DND-41 (cell line): ENCODE results near the gene FGFBP1.

Experiments used
- ATAC-seq: fragments of 200-7000 bp; cut with Tn5 transposase; 3 replicates; pipeline ENCODE4 v1.9.1; 2021; ENCODE audit warnings: low read depth; ENCODE audit not compliant: insufficient read depth
- DNase-seq: peaks from one replicate; pipeline ENCODE4 v3.0.0-alpha.2; 2020
- H2AFZ ChIP-seq: 2 replicates; pipeline ENCODE4 v1.6.0; 2012; ENCODE audit warnings: low read depth, low read length
- H3K27ac ChIP-seq: 2 replicates; pipeline ENCODE4 v1.5.1; 2012; ENCODE audit warnings: low read length, inconsistent platforms
- H3K27me3 ChIP-seq: fragments of 200-600 bp; sonication (generic); 2 replicates; pipeline ENCODE4 v1.6.0; 2012; ENCODE audit warnings: low read length, mild to moderate bottlenecking, inconsistent platforms; ENCODE audit not compliant: insufficient read depth, poor library complexity
- H3K36me3 ChIP-seq: 2 replicates; pipeline ENCODE4 v1.5.1; 2012; ENCODE audit warnings: low read length, inconsistent platforms; ENCODE audit not compliant: insufficient read depth
- H3K4me1 ChIP-seq: 2 replicates; pipeline ENCODE4 v1.5.1; 2012; ENCODE audit warnings: mild to moderate bottlenecking, low read length; ENCODE audit not compliant: insufficient read depth
- H3K4me2 ChIP-seq: 2 replicates; pipeline ENCODE4 v1.6.0; 2012; ENCODE audit warnings: mild to moderate bottlenecking, moderate library complexity, low read length, inconsistent platforms; ENCODE audit not compliant: insufficient read depth
- H3K4me3 ChIP-seq, 2 experiments: fragments of 200-600 bp in 1 of 2; shearing (Covaris generic) in 1 of 2; 2 replicates each; pipeline ENCODE4 v1.5.1; 2012 to 2016; ENCODE audit warnings: inconsistent platforms in 2 of 2, low read length in 2 of 2, mild to moderate bottlenecking in 2 of 2, low read depth in 1 of 2, moderate library complexity in 1 of 2
- H3K79me2 ChIP-seq: 2 replicates; pipeline ENCODE4 v1.6.0; 2012; ENCODE audit warnings: low read length, inconsistent platforms; ENCODE audit not compliant: insufficient read depth
- H3K9ac ChIP-seq: 2 replicates; pipeline ENCODE4 v1.6.0; 2012; ENCODE audit warnings: low read depth, mild to moderate bottlenecking, inconsistent platforms, low read length, moderate library complexity
- H3K9me3 ChIP-seq: 2 replicates; pipeline ENCODE4 v1.5.1; 2012; ENCODE audit warnings: low read length, moderate library complexity, mild to moderate bottlenecking, inconsistent platforms; ENCODE audit not compliant: insufficient read depth, severe bottlenecking
- H4K20me1 ChIP-seq: 2 replicates; pipeline ENCODE4 v1.6.0; 2012; ENCODE audit warnings: low read length; ENCODE audit not compliant: insufficient read depth
- CTCF ChIP-seq: IDR thresholded peaks from 2 replicates; pipeline ENCODE4 v1.5.1; 2012; ENCODE audit warnings: borderline replicate concordance, low read length, moderate library complexity, mild to moderate bottlenecking; ENCODE audit not compliant: poor library complexity, severe bottlenecking; ENCODE audit errors: extremely low read depth
- EZH2 ChIP-seq: IDR thresholded peaks from 3 replicates; pipeline ENCODE4 v1.6.1; 2012; ENCODE audit warnings: borderline replicate concordance, low read depth, mild to moderate bottlenecking, moderate library complexity, low read length, inconsistent platforms; ENCODE audit not compliant: severe bottlenecking

The FGFBP1 gene

GRCh38 chr4:15953625-15954024 is 15.1 kb upstream of the FGFBP1 start:
- no peak overlapping the region for H3K4me2 ChIP-seq
- H3K36me3 ChIP-seq = no peaks in the 10 kb centered on the region
- H3K9me3 ChIP-seq = peaks cover 4% of the 10 kb centered on the region
- no peaks in the 10 kb centered on the region for H3K4me1 ChIP-seq
- DNase-seq (no peak), ATAC-seq (no peak)
- H4K20me1 ChIP-seq = no peaks in the 10 kb centered on the region
- no peak overlapping the region for H2AFZ ChIP-seq
- no peaks in the 10 kb centered on the region for H3K27me3 ChIP-seq
- TF ChIP-seq CTCF (no peak), EZH2 (no peak)
- H3K79me2 ChIP-seq = no peaks in the 10 kb centered on the region
- no peak overlapping the region for H3K4me3 ChIP-seq
- H3K9ac ChIP-seq = no peak overlapping the region
- H3K27ac ChIP-seq = no peak overlapping the region

GRCh38 chr4:15951781-15952180 is 13.2 kb upstream of the FGFBP1 start:
- no peak for ATAC-seq
- no peak overlapping the region for H2AFZ ChIP-seq

DNA sequence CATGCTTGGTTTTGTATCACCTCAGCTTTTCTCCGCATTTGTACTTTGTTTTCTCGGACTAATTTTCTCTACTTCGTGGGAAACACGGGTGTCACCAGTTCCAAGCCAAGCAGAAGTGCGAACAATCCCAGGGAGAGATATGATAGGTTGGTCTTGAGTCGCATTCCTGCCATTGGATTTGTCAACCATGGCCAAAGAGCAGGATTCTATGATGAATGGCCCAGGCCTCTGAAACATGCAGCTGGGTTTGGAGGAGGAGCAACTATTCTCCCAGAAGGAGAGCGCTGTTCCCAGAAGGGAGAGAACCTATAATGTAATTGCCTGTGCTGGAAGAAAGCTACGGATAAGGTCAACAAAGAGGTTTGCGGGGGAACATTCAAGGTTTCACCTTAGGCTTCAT is 10.3 kb upstream of the FGFBP1 start:
- DNase-seq = no peak
- H3K27me3 ChIP-seq = no peaks in the 10 kb centered on the region
- no peak overlapping the region for H3K4me2 ChIP-seq
- H3K79me2 ChIP-seq = no peaks in the 10 kb centered on the region
- no peak overlapping the region for H3K9ac ChIP-seq
- no peak for ATAC-seq
- H3K9me3 ChIP-seq = no peaks in the 10 kb centered on the region
- TF ChIP-seq CTCF (no peak), EZH2 (no peak)
- H3K4me1 ChIP-seq = no peaks in the 10 kb centered on the region
- H3K36me3 ChIP-seq = no peaks in the 10 kb centered on the region
- no peak overlapping the region for H3K27ac ChIP-seq
- no peaks in the 10 kb centered on the region for H4K20me1 ChIP-seq
- no peak overlapping the region for H3K4me3 ChIP-seq
- H2AFZ ChIP-seq = no peak overlapping the region

More at GRCh38 chr4:15951781-15952180, 13.2 kb upstream of the FGFBP1 start:
- Histone ChIP-seq H4K20me1 (no peaks in the 10 kb centered on the region), H3K9me3 (peaks cover 4% of the 10 kb centered on the region), H3K27me3 (no peaks in the 10 kb centered on the region), H3K27ac (no peak overlapping the region), H3K36me3 (no peaks in the 10 kb centered on the region), H3K4me2 (no peak overlapping the region), H3K4me1 (no peaks in the 10 kb centered on the region), H3K4me3 (no peak overlapping the region), H3K9ac (no peak overlapping the region), H3K79me2 (no peaks in the 10 kb centered on the region)
- TF ChIP-seq CTCF (no peak), EZH2 (no peak)
- DNase-seq = no peak

GRCh38 chr4:15947684-15948083 is 9.1 kb upstream of the FGFBP1 start:
- no peak overlapping the region for H3K4me3 ChIP-seq
- H3K4me1 ChIP-seq = no peaks in the 10 kb centered on the region
- H3K4me2 ChIP-seq = no peak overlapping the region
- no peaks in the 10 kb centered on the region for H3K79me2 ChIP-seq
- H3K27ac ChIP-seq = no peak overlapping the region
- TF ChIP-seq EZH2 (no peak), CTCF (no peak)
- H3K9ac ChIP-seq = no peak overlapping the region
- no peak for DNase-seq
- H2AFZ ChIP-seq = no peak overlapping the region
- no peak for ATAC-seq
- no peaks in the 10 kb centered on the region for H3K27me3 ChIP-seq
- no peaks in the 10 kb centered on the region for H3K36me3 ChIP-seq
- H3K9me3 ChIP-seq = no peaks in the 10 kb centered on the region
- no peaks in the 10 kb centered on the region for H4K20me1 ChIP-seq
